Neural progenitor cell (in vitro differentiated cells): Measurements from ENCODE around the gene NEU2.

Source experiments
- CTCF ChIP-seq: fragments of 200-600 bp; sonication (generic); IDR thresholded peaks from 2 replicates; pipeline ENCODE4 v1.5.1; 2017; ENCODE audit warnings: antibody characterized with exemption, mild to moderate bottlenecking
- EZH2 ChIP-seq: fragments of 200-600 bp; sonication (generic); IDR thresholded peaks from 2 replicates; pipeline ENCODE4 v1.6.1; 2017; ENCODE audit warnings: antibody characterized with exemption, mild to moderate bottlenecking, moderate library complexity
- EZH2phosphoT487 ChIP-seq: fragments of 200-600 bp; sonication (generic); IDR thresholded peaks from 2 replicates; pipeline ENCODE4 v1.6.1; 2017; ENCODE audit warnings: antibody characterized with exemption

DNA sequence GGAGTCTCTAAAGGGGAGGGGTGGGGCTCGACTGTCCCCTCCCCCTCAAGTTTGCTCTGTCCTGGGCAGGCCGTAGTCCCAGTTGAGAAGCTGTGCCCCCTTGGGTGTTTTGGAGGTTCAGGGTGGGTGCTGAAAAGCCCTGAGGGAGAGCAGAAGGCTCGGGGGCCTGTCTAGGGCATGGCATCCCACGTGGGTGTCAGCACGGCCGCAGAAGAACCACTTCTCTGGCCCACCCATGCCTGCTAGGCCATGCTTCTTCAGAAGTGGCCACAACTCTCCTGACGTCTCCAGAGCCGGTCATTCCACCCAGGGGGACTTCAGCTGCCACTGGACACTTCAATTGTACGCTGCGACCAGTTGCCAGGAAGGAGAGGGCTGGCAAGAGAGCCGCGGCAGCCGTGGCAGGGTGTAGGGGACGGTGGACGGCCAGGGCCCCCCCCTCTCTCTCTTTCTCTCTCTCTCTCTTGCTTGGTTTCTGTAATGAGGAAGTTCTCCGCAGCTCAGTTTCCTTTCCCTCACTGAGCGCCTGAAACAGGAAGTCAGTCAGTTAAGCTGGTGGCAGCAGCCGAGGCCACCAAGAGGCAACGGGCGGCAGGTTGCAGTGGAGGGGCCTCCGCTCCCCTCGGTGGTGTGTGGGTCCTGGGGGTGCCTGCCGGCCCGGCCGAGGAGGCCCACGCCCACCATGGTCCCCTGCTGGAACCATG lies 27.5 kb downstream of the NEU2 start, which contains the start of gene INPP5D:
- no peak for TF ChIP-seq CTCF
- TF ChIP-seq EZH2: no peak
- no peak for TF ChIP-seq EZH2phosphoT487
